OCI-LY7 (cell line): ENCODE results near the gene CCDC12.

Source experiments
- CTCF ChIP-seq: fragments of 200-600 bp; sonication (generic); conservative IDR thresholded peaks from 2 replicates; pipeline ENCODE4 v1.5.1; 2014; ENCODE audit warnings: mild to moderate bottlenecking, antibody characterized with exemption, low read length, moderate library complexity, mixed read lengths
- EZH2phosphoT487 ChIP-seq: fragments of 200-600 bp; sonication (generic); IDR thresholded peaks from 2 replicates; pipeline ENCODE4 v1.6.1; 2018; ENCODE audit warnings: low read depth, borderline replicate concordance, mild to moderate bottlenecking, mixed run types, antibody characterized with exemption, low read length, moderate library complexity, mixed read lengths

GRCh38 chr3:47019201-47019600 lies 42.7 kb upstream of the CCDC12 start:
- TF ChIP-seq CTCF, result no peak
- no peak for TF ChIP-seq EZH2phosphoT487
